Stimulated activated naive CD8-positive, alpha-beta T cell treated with anti-CD3 and anti-CD28 coated beads, Interleukin-15, Interleukin-2, amounts not matched to agents 100 ng/mL and 50 ng/mL, for 24 hours (primary cell): ENCODE results near the gene UNK.
"Not testable (repeated sequence)": the region's sequence is repeated elsewhere in the genome, so short reads cannot be mapped to it uniquely, and the experiment has no call there.

Experiments
- H3K27ac Mint-ChIP-seq: one replicate; pipeline ENCODE4 v1.8.0; 2021; ENCODE audit warnings: mild to moderate bottlenecking, mixed read lengths
- H3K27me3 Mint-ChIP-seq: one replicate; pipeline ENCODE4 v1.8.0; 2021; ENCODE audit warnings: mixed read lengths
- H3K36me3 Mint-ChIP-seq: one replicate; pipeline ENCODE4 v1.8.0; 2021; ENCODE audit warnings: low read depth, mixed read lengths
- H3K4me1 Mint-ChIP-seq: one replicate; pipeline ENCODE4 v1.8.0; 2021; ENCODE audit warnings: low read depth, mixed read lengths
- H3K4me3 Mint-ChIP-seq: one replicate; pipeline ENCODE4 v1.8.0; 2021; ENCODE audit warnings: mild to moderate bottlenecking, mixed read lengths
- H3K9me3 Mint-ChIP-seq: one replicate; pipeline ENCODE4 v1.8.0; 2021; ENCODE audit warnings: mixed read lengths

Gene UNK

DNA sequence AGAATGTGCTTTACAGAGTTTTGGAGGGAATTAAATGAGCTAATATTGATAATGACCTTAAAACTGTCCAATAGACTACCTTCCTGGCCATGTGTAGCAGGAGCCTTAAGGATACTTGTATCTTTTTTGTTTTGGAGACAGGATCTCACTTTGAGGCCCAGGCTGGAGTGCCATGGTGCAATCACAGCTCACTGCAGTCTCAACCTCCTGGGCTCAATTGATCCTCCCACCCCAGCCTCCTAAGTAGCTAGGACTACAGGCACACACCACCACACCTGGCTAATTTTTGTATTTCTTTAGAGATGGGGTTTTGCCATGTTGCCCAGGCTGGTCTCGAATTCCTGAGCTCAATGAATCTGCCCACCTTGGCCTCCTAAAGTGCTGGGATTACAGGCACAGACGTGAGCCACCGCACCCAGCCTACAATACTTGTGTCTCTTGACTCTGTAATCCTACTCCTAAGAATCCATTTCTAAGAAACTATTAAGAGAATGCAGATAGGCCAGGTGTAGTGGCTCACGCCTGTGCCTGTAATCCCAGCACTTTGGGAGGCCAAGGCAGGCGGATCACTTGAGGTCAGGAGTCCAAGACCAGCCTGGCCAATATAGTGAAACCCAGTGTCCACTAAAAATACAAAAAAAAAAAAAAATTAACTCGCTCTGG, 24.5 kb upstream of the UNK start:
- H3K4me1 Mint-ChIP-seq = peaks cover 15% of the 10 kb centered on the region
- not testable (repeated sequence) for H3K27me3 Mint-ChIP-seq, H3K36me3 Mint-ChIP-seq, H3K27ac Mint-ChIP-seq, H3K4me3 Mint-ChIP-seq, H3K9me3 Mint-ChIP-seq

DNA sequence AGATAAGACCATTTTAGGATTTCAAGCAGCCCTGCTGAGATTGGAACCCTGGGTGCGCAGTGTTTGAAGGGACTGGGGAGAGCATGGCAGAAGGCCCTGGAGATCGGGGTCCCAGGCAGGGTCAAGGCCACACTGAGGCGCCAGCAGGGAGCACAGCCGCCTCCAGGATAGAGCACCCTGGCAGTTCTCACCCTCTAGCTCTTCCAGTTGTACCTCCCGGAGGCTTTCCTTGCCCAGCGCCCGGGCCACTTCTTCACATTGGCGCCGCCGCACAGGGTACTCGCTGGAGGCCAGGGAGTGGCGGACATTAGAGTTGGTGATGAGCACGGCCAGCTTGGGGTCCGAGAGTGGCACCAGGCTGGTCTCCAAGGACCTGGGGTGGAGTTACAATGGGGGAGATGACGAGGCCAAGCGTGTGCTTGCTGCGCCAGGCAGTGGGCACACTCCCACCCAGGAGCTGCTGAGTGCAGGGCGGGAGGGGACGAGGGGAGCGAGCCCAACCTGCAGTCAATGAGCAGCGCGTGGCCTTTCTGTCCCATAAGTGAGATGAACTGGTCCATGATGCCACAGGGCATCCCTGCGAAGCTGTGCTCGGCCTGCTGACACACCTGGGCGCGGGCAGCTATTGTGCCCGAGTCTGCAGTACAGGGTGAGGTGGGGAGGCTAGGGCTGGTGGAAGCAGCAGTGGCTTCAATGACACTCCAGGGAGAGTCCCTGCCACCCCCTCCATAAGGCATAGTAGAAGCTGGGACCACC, 21.9 kb upstream of the UNK start:
- Mint-ChIP-seq H3K4me1 (peaks cover 15% of the 10 kb centered on the region), H3K36me3 (no peaks in the 10 kb centered on the region), H3K27me3 (no peaks in the 10 kb centered on the region), H3K27ac (no peak overlapping the region), H3K4me3 (no peak overlapping the region), H3K9me3 (no peaks in the 10 kb centered on the region)

- peaks cover 15% of the 10 kb centered on the region for H3K4me1 Mint-ChIP-seq
- no peaks in the 10 kb centered on the region for H3K36me3 Mint-ChIP-seq
- H3K4me3 Mint-ChIP-seq = no peak overlapping the region
- no peaks in the 10 kb centered on the region for H3K9me3 Mint-ChIP-seq
- no peak overlapping the region for H3K27ac Mint-ChIP-seq
- no peaks in the 10 kb centered on the region for H3K27me3 Mint-ChIP-seq
Observed at GRCh38 chr17:75763269-75763607, 21.4 kb upstream of the UNK start.

- no peaks in the 10 kb centered on the region for H3K36me3 Mint-ChIP-seq
- peaks cover 15% of the 10 kb centered on the region for H3K4me1 Mint-ChIP-seq
- H3K27me3 Mint-ChIP-seq = no peaks in the 10 kb centered on the region
- H3K4me3 Mint-ChIP-seq = peak overlapping the region; percentile 82
- peak overlapping the region; percentile 36 for H3K27ac Mint-ChIP-seq
- no peaks in the 10 kb centered on the region for H3K9me3 Mint-ChIP-seq
Observed at GRCh38 chr17:75763613-75764416, 20.8 kb upstream of the UNK start.

DNA sequence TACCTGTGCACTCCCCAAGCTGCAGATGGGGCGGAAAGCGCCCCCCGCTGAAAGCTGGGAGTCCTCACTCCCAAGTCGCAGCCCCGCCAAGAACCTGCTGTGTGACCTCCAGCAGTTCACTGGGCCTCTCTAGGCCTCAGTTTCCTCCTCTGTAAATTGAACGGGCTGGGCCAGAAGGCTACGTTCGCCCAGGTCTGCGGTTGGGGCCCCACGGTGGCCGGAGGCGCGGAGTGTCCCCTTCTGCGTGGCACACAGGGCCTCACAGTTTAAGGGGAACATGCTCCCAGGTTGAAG, 20.2 kb upstream of the UNK start:
- Mint-ChIP-seq H3K9me3 (no peaks in the 10 kb centered on the region), H3K36me3 (no peaks in the 10 kb centered on the region), H3K4me3 (peak overlapping the region; percentile 82), H3K27me3 (no peaks in the 10 kb centered on the region), H3K27ac (peak overlapping the region; percentile 71), H3K4me1 (peaks cover 15% of the 10 kb centered on the region)

DNA sequence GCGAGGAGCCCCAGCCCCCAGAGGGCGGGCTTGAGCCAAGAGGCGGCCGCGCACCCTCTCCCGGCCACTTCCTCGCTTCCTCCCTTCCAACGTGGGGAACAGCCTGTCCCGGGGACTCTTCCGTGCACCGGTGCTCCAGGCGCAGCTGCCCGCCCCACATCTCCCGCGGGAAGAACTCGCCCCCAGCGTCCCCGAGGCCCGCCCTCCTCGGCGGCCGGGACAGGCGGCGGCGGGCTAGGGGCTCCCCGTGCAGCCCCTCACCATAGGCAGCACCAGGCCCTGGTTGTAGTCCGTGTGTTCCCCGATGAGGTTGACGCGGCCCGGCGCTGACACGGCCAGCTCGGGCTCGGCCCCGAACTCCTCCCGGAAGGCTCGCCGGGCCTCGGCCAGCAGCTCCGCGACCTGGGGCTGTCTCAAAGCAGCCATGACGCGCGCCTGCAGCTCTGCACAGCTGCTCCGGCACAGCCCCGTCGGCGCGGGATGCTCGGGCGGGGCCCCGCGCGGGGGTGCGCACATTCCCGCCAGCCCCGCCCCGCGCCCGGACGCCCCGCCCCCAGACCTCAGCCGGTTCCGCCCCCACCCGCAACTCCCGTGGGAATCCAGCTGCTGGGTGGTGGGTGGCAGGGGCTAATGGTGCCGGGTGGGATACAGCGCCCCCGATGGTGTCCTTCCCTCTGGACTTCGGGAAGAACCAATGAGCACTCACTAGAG, 19.7 kb upstream of the UNK start, which contains the start of gene GALK1:
Gene GALK1 (minus strand): TSS at position 482 of the 711 bp plus-strand sequence. CDS start 56 bp downstream, at position 426.
- Mint-ChIP-seq H3K27me3 (no peaks in the 10 kb centered on the region), H3K9me3 (no peaks in the 10 kb centered on the region), H3K27ac (peak within 1 kb of the TSS; percentile 71), H3K36me3 (no peaks in the 10 kb centered on the region), H3K4me1 (peaks cover 15% of the 10 kb centered on the region), H3K4me3 (peak within 1 kb of the TSS; percentile 82)

DNA sequence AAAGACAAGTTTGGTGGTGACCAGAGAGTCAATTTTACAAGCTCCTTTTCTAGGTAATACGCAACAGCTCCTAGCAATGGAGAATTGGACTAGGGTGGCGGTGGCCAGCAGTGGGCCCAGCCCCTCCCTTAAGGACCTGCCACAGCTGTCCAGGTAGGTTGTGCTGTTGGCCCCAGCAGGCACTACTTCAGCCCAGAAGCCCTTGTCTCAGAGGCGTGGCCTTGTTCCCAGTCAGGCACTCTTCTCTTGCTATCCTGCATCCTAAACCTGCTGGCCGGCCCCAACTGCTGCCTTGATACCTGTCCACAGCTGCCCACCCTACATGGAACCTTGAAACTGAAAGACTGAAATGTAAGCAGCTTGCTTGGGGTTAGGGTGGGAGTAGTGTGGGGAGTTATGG, 18.6 kb upstream of the UNK start:
- no peak overlapping the region for H3K4me3 Mint-ChIP-seq
- peaks cover 15% of the 10 kb centered on the region for H3K4me1 Mint-ChIP-seq
- H3K27ac Mint-ChIP-seq = no peak overlapping the region
- H3K9me3 Mint-ChIP-seq = no peaks in the 10 kb centered on the region
- no peaks in the 10 kb centered on the region for H3K27me3 Mint-ChIP-seq
- H3K36me3 Mint-ChIP-seq = no peaks in the 10 kb centered on the region

- Mint-ChIP-seq H3K36me3 (no peaks in the 10 kb centered on the region), H3K9me3 (no peaks in the 10 kb centered on the region), H3K27ac (no peak overlapping the region), H3K4me3 (no peak overlapping the region), H3K4me1 (peaks cover 14% of the 10 kb centered on the region), H3K27me3 (no peaks in the 10 kb centered on the region)
Observed at GRCh38 chr17:75767881-75768280, 16.7 kb upstream of the UNK start.

DNA sequence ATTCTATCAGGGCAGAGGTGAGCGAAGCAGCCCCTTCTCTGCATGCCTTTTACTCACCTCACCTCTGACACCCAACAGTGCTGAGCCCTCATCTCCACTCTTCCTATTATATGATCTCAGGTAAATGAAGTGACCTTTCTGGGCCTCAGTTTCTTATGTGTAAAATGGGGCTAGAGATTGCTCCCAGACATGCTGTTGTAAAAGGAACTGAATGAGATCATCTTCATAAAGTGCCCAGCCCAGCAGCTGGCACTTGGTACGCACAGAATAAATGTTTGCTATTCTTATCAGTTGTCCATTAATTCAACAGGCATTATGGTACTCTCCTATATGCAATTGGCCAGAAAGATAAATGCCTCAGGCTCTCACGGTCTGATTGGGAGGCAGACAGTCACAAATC, 15.1 kb upstream of the UNK start:
- Mint-ChIP-seq H3K4me1 (peaks cover 3% of the 10 kb centered on the region), H3K36me3 (no peaks in the 10 kb centered on the region), H3K27ac (no peak overlapping the region), H3K27me3 (no peaks in the 10 kb centered on the region), H3K9me3 (no peaks in the 10 kb centered on the region), H3K4me3 (no peak overlapping the region)

DNA sequence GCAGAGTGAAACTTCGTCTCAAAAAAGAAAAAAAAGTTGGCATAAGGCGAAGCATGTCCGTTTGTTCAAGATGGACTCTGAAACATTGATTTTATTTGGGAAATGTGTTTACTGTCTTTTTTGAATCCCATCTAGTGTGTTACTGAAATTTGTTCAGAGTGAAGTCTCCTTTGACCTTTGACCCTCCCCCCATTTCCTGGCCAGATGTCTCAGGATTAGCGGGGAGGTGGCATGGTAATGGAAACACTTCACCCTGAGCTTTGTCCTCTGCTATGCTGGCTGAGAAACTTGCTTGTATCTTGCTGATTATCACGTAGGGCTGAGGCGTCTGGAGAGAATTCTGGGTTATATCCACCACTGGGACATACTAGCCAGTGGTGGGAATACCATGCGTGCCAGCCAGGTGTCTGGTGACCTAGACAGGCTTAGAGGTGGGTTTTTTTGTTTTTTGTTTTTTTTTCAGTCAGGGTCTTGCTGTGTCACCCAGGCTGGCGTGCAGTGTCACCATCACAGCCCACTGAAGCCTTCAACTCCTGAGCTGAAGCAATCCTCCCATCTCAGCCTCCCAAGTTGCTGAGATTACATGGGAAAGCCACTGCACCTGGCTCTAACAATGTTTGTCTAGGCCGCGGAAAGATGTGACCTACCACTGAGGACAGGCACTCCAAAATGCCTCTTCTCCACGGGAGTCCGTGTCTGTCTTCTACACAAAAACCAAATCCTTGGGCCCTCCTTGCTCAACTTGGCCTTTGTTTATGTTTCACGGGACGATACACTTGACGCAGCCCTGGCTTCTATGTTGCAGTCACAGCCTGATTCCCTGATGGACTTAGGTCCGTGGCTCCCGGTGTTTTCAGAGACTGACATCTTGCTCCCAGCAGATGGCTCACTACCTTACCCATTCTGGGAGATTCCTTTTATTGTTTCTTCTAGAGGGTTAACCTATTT, 13.0 kb upstream of the UNK start:
- no peaks in the 10 kb centered on the region for H3K27me3 Mint-ChIP-seq
- H3K4me1 Mint-ChIP-seq = peaks cover 17% of the 10 kb centered on the region
- H3K27ac Mint-ChIP-seq = peak overlapping the region; percentile 9
- peaks cover 12% of the 10 kb centered on the region for H3K36me3 Mint-ChIP-seq
- H3K4me3 Mint-ChIP-seq = no peak overlapping the region
- H3K9me3 Mint-ChIP-seq = no peaks in the 10 kb centered on the region

DNA sequence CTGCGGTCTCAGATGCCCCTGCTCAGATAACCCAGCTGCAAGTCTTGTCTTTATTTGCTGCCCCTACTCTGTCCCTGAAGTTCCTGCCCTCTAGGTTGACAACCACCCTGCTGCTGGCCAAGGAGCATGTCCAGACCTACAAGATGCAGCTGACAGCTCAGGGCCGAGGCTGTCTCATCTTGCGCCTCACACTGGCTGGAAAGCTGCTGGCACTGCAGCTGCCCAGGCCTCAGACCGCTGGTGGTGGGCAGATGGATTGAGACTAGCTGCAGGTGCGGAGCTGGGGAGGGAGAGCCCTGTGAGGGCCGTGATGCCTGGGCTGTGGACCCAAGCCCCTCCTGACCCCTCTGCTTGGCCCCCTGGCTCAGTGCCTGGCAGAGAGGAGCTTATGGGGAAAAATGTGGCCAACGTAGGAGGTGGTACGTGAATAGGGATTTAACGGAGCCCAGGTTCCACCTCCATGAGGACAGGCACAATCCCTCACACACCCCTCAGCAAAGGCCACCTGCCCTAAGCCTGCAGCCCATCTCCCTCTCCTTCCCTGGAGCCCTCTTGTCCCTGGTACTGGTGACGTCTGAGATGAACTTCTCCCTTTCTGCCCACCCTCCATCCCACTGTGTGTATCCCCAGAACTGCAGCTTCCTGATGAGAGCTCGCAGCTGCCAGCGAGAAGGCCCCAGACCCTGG, 11.3 kb upstream of the UNK start:
- H3K4me1 Mint-ChIP-seq = peaks cover 31% of the 10 kb centered on the region
- H3K36me3 Mint-ChIP-seq = peaks cover 28% of the 10 kb centered on the region
- no peaks in the 10 kb centered on the region for H3K9me3 Mint-ChIP-seq
- H3K4me3 Mint-ChIP-seq = no peak overlapping the region
- no peak overlapping the region for H3K27ac Mint-ChIP-seq
- H3K27me3 Mint-ChIP-seq = no peaks in the 10 kb centered on the region

DNA sequence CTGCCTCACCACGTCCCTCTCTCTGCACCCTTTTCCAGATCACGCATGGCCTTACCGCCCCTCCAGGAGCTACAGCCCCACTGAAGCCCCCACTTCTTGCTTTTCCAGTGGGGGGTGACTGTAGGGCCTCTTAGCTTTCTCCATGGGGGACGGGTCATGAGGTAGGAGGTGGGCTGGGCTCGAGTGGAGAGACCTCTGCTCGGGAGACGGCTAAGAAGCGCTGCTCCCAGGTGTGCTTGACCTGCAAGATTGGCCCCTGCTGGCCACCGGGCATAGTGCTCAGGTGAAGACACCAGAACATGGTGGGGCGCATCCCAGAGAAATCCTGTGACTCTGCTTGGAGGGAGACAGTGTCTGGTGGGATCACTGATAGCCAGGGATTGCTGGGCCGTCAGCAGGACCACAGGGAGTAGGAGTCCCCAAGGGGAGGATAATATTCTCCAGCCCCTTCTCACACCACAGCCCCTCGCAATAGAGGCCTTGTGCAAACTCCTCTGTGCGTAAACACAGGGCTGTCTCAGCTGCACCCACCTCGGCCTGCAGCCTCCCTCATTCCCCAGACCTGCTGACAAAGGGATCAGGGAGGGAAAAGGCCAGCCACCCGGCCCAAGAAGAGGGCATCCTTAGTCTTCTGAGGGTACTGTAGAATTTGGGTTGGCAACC, 10.7 kb upstream of the UNK start:
- Mint-ChIP-seq H3K27me3 (no peaks in the 10 kb centered on the region), H3K4me1 (peaks cover 31% of the 10 kb centered on the region), H3K27ac (no peak overlapping the region), H3K9me3 (no peaks in the 10 kb centered on the region), H3K4me3 (no peak overlapping the region), H3K36me3 (peaks cover 35% of the 10 kb centered on the region)

DNA sequence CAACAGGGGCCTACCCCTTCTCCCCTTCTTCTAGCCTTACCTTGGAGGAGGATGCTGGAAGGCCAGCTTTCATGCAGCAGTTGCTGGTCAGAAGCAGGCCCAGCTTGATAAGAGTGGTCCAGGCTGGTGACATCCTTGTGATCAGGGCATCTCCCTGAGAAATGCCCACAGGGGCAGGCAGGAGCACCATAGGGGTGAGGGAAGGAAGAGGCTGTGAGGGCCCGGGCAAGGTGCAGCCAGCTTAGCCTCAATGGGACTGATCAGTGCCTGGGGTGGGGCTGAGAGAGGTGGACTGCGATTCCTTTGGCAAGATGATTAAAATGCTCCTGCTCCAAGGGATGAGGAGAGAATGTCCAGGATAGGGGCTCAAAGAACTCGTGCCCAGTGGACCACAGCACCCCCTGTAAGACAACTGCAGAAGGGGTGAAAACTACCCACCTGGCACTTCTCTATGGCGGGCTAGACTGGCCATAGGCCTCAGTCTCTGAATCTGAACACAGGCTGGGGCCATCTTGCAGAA, 10.1 kb upstream of the UNK start:
- Mint-ChIP-seq H3K4me1 (peaks cover 32% of the 10 kb centered on the region), H3K4me3 (no peak overlapping the region), H3K9me3 (no peaks in the 10 kb centered on the region), H3K36me3 (peaks cover 36% of the 10 kb centered on the region), H3K27me3 (no peaks in the 10 kb centered on the region), H3K27ac (no peak overlapping the region)
